Ectodermal cell (in vitro differentiated cells): ENCODE measurements around the gene MOAP1.

Experiments used
- H3K27ac ChIP-seq: 2 replicates; pipeline ENCODE4 v1.7.0; 2013; ENCODE audit warnings: mild to moderate bottlenecking, low read depth, low read length; ENCODE audit not compliant: insufficient read depth, poor library complexity, severe bottlenecking
- H3K27me3 ChIP-seq: 2 replicates; pipeline ENCODE4 v1.7.0; 2013; ENCODE audit warnings: mild to moderate bottlenecking, low read length; ENCODE audit not compliant: insufficient read depth, control insufficient read depth, poor library complexity, severe bottlenecking
- H3K36me3 ChIP-seq: one replicate; pipeline ENCODE4 v1.7.0; 2013; ENCODE audit warnings: low read length; ENCODE audit not compliant: control insufficient read depth, insufficient read depth
- H3K4me1 ChIP-seq: one replicate; pipeline ENCODE4 v1.7.0; 2013; ENCODE audit warnings: low read length; ENCODE audit not compliant: control insufficient read depth, insufficient read depth
- H3K4me3 ChIP-seq: 2 replicates; pipeline ENCODE4 v1.7.0; 2013; ENCODE audit warnings: low read depth, low read length, control low read depth; ENCODE audit not compliant: insufficient read depth
- H3K9me3 ChIP-seq: 2 replicates; pipeline ENCODE4 v1.7.0; 2013; ENCODE audit warnings: mild to moderate bottlenecking, low read length, moderate library complexity; ENCODE audit not compliant: control insufficient read depth
- WGBS, 2 experiments: methylation state at CpG; one replicate each; pipeline ENCODE4 v1.1.7; 2013; ENCODE audit warnings: missing lambda C conversion rate in 2 of 2; 5-methylcytosine and 5-hydroxymethylcytosine counted together

The MOAP1 gene

GRCh38 chr14:93214598-93214997 lies 29.9 kb upstream of the MOAP1 start:
- Histone ChIP-seq H3K9me3 (no peaks in the 10 kb centered on the region), H3K4me1 (no peaks in the 10 kb centered on the region), H3K27me3 (no peaks in the 10 kb centered on the region), H3K4me3 (no peak overlapping the region), H3K36me3 (peaks cover 31% of the 10 kb centered on the region), H3K27ac (no peak overlapping the region)
- 96 to 100% methylated on average over 2 of the region's 2 CpGs for WGBS, 2 experiments

DNA sequence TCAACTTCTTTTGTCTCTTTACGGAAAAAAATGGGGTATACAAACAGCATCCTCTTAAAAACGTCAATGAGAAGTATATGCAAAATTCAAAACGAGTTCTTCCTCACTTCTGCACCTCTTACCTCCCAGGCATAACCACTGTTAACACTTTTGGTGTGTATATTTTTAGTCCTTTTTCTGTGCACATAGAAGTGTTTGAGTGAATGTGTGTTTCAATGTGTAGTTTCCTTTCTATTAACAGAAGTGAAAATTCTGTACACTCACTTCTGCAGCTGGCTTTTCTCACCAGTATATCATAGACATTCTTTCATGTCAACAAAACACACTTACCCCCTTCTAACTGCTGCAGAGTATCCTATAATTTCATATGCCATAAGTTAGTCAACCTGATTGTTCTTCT lies 27.7 kb upstream of the MOAP1 start:
- Histone ChIP-seq H3K9me3 (no peaks in the 10 kb centered on the region), H3K36me3 (peaks cover 31% of the 10 kb centered on the region), H3K4me1 (peaks cover 11% of the 10 kb centered on the region), H3K27ac (no peak overlapping the region), H3K4me3 (no peak overlapping the region), H3K27me3 (no peaks in the 10 kb centered on the region)
- 88 to 89% methylated on average over 3 of the region's 3 CpGs for WGBS, 2 experiments

DNA sequence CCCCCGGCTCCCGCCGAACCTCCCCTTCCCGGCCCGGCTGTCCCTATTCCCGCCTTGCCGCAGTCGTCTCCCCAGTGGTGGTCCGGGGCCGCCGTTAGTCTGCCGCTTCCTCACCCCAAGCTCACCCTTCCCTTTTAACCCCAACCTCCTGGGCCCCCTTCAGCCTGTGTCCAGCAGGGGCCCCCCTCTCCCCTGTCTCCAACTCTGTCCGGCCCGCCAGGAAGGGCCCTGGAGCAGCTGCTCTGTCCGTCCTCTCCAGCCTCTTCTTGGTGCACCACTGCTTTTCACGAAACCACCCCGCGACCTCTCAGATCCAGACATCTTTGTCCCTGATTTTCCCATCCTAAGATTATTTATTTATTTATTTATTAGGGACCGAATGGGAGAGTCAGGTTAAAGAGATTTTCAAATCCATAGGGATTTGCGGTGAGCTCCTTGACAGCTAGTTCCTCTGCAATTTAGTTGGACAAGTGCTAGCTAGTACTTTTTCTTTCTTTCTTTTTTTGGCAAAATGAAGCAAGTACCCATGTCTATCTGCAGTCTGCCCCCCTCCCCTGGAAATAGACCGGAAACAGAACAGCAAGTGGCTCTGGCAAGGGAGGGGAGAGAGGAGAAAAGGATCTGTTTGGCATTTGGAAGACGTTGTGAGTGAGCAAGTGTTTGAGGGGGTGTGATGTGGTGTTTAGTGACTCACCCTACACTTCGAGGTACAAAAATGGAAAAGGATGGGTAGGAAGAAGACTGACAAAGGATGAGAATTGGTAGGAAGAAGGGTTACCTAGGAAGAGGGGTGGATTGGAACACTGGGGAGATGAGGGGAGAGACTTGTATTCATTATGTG lies 23.0 kb upstream of the MOAP1 start:
- no peaks in the 10 kb centered on the region for H3K27me3 ChIP-seq
- 0 to 1% methylated on average over 21 to 23 of the region's 23 CpGs for WGBS, 2 experiments

DNA sequence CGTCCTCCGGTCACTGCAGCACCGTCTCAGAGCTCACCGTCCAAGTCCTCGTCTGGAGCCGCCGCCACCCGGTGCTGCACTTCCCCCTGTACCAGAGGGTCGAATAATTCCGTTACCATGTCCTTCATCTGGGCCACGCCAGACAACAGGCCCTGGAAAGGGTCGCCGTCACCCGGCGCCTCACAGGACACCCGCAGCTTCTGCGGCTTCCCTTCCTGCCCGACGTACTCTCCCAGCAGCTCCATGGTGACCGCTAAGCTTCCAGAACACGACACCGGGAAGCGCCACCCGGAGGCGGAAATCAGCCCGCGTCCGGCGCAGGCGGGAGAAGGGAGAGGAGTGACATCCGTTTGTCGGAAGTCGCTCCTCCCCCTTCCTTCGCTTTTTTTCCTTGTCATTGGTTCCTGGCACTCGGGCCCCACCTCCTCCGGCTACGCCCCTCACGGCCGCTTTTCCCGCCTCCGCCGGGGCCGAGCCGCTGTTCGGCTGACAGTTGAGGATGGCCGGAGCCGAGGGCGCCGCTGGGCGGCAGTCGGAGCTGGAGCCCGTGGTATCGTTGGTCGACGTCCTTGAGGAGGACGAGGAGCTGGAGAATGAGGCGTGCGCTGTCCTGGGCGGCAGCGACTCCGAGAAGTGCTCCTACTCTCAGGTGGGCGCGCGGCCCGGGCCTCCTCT lies 22.2 kb upstream of the MOAP1 start, which contains the start of the genes GON7 and UBR7:
Gene GON7 (minus strand): TSS at position 273 of the 675 bp plus-strand sequence. CDS start 28 bp downstream, at position 245.
Gene UBR7 (plus strand): TSS at position 464 of the 675 bp plus-strand sequence. CDS start 36 bp downstream, at position 500.
- Histone ChIP-seq H3K27ac (peak within 1 kb of the TSS; percentile 92), H3K36me3 (peaks cover under 1% of the 10 kb centered on the region), H3K4me3 (peak within 1 kb of the TSS; percentile 86), H3K27me3 (no peaks in the 10 kb centered on the region), H3K4me1 (peaks cover 15% of the 10 kb centered on the region), H3K9me3 (no peaks in the 10 kb centered on the region)
- 0 to 1% methylated on average over 65 of the region's 65 CpGs for WGBS, 2 experiments

More for the DNA sequence above, 23.0 kb upstream of the MOAP1 start:
- Histone ChIP-seq H3K4me3 (peak overlapping the region; percentile 86), H3K9me3 (no peaks in the 10 kb centered on the region), H3K4me1 (peaks cover 15% of the 10 kb centered on the region), H3K27ac (peak overlapping the region; percentile 68), H3K36me3 (peaks cover 6% of the 10 kb centered on the region)

DNA sequence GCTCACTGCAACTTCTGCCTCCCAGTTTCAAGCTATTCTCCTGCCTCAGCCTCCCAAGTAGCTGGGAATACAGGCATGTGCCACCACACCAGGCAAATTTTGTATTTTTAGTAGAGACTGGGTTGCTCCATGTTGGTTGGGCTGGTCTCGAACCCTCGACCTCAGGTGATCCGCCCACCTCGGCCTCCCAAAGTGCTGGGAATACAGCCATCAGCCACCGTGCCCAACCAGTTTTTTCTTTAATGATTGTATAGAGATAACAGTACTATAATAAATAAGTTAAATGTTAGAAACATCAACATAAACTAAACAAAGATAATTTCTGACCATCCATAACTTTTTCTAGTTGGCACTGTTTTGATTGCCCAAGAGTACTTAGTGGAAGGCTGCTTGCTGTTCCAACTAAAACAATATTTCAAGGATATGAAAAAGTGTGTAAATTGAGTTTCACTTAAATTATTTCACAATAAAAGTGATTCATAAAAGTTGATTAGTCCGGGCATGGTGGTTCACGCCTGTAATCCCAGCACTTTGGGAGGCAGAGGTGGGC lies 16.5 kb upstream of the MOAP1 start:
- Histone ChIP-seq H3K27me3 (no peaks in the 10 kb centered on the region), H3K36me3 (no peaks in the 10 kb centered on the region), H3K4me1 (peaks cover 4% of the 10 kb centered on the region), H3K9me3 (no peaks in the 10 kb centered on the region), H3K4me3 (no peak overlapping the region), H3K27ac (no peak overlapping the region)
- 90 to 97% methylated on average over 6 of the region's 7 CpGs for WGBS, 2 experiments

DNA sequence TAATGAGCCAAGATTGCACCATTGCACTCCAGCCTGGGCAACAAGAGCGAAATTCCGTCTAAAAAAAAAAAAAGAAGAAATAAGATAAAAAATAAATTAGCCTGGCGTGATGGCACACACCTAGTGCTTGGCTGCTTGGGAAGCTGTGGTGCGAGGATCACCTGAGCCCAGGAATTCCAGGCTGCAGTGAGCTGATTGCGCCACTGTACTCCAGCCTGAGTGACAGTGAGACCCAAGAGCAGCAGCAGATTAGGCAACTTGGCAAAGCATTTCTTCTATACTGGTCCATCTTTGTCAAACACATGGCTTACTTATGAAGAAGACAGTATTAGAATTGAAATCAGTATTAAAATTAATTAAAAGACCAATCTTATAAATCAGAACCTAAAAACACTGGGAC lies 15.9 kb upstream of the MOAP1 start:
- H3K27me3 ChIP-seq = no peaks in the 10 kb centered on the region
- no peaks in the 10 kb centered on the region for H3K9me3 ChIP-seq
- H3K4me1 ChIP-seq = no peaks in the 10 kb centered on the region
- 93 to 97% methylated on average over 5 of the region's 5 CpGs for WGBS, 2 experiments
- H3K4me3 ChIP-seq = no peak overlapping the region
- no peak overlapping the region for H3K27ac ChIP-seq
- H3K36me3 ChIP-seq = no peaks in the 10 kb centered on the region

DNA sequence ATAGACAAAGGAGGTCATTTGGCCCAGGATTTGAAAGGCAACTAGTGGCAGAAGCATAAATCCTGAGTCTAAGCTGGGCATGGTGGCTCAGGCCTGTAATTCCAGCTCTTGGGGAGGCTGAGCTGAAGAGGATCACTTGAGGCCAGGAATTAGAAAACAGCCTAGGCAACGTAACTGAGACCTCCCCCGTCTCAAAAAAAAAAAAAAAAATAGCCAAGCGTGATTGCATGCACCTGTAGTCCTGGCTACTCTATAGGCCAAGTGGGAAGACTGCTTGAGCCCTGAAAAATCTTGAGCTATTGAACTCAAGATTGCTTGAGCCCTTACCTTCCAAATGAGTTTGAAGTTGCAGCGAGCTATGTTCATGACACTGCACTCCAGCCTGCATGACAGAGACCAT lies 14.3 kb upstream of the MOAP1 start:
- no peaks in the 10 kb centered on the region for H3K4me1 ChIP-seq
- no peak overlapping the region for H3K27ac ChIP-seq
- no peak overlapping the region for H3K4me3 ChIP-seq
- no peaks in the 10 kb centered on the region for H3K9me3 ChIP-seq
- no peaks in the 10 kb centered on the region for H3K36me3 ChIP-seq
- no peaks in the 10 kb centered on the region for H3K27me3 ChIP-seq
- 86 to 88% methylated on average over 4 of the region's 4 CpGs for WGBS, 2 experiments

DNA sequence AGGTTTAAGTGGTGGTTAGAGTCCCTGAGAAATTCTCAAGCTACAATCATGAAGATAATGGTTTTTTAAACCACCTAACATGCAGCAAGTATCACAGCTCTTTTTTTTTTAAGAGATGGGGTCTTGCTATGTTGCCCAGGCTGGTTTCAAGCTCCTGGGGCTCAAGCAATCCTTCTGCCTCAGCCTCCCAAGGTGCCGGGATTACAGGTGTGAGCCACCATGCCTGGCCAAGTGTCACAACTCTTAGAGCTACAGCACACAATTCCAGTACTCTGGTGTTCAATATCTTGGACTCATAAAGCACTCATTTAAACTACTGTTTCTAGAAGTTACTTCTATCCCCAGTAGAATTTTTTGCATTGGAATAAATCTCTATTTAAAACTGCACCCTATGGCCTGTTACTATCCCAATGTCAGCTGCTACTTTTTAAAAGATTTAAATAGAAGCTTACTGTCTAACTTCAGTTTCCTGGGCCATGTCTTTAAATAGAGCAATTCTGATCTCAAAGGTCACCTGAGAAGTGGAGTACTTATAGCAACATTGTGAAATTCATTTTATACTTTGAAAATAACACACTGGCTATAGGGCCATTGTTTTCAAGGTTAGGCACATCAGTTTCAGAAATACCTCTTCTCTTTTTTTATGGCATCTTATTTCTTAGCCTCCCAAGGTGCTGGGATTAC lies 10.8 kb upstream of the MOAP1 start:
- no peak overlapping the region for H3K4me3 ChIP-seq
- no peaks in the 10 kb centered on the region for H3K36me3 ChIP-seq
- H3K27me3 ChIP-seq = no peaks in the 10 kb centered on the region
- WGBS, 2 experiments = 88 to 93% methylated on average over 1 of the region's 1 CpG
- H3K9me3 ChIP-seq = no peaks in the 10 kb centered on the region
- no peak overlapping the region for H3K27ac ChIP-seq
- H3K4me1 ChIP-seq = no peaks in the 10 kb centered on the region

DNA sequence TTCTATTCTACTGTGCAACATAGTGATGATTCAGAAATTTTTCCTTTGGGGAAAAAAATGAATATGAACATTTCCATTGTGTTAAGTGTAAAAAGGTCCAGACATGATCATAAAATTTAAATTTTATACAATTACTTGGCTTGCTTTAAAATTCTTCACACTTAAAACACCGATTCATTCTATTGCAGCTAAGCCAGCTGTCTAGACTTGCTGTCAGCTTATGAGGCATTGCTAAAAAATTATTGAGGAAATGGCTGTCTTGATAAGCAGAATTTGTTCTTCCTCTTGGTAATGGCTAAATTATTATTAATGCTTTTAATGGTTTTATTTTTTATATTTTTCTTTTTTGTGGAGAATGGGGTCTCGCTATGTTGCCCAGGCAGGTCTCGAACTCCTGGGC lies 2.3 kb upstream of the MOAP1 start:
- H3K27me3 ChIP-seq = no peaks in the 10 kb centered on the region
- no peaks in the 10 kb centered on the region for H3K36me3 ChIP-seq
- H3K27ac ChIP-seq = no peak overlapping the region
- H3K4me1 ChIP-seq = no peaks in the 10 kb centered on the region
- H3K9me3 ChIP-seq = no peaks in the 10 kb centered on the region
- no peak overlapping the region for H3K4me3 ChIP-seq
- 89 to 100% methylated on average over 2 to 3 of the region's 3 CpGs for WGBS, 2 experiments
